Ascending aorta (tissue), 2 donors: Measurements from ENCODE around the gene EDC3. TPM values are rescaled to one million over a fixed set of nuclear protein-coding genes. Genes with fewer than 3 reads are reported as not detected.

ENCODE experiments used
- DNase-seq, 2 donors: peaks; one replicate each; pipeline ENCODE4 v3.0.0-alpha.2; 2019; ENCODE audit warnings: low spot score in 2 of 2
- H3K27ac ChIP-seq, 2 donors: fragments of 200-600 bp; sonication (generic); one replicate each; pipeline ENCODE4 v1.5.1; 2016 to 2017; ENCODE audit warnings: mild to moderate bottlenecking in 1 of 2
- H3K27me3 ChIP-seq: fragments of 200-600 bp; sonication (generic); one replicate; pipeline ENCODE4 v1.5.1; 2017
- H3K36me3 ChIP-seq, 2 donors: fragments of 200-600 bp; sonication (generic); one replicate each; pipeline ENCODE4 v1.5.1; 2016
- H3K4me1 ChIP-seq, 2 donors: fragments of 200-600 bp; sonication (generic); one replicate each; pipeline ENCODE4 v1.5.1; 2016 to 2017; ENCODE audit warnings: mild to moderate bottlenecking in 1 of 2
- H3K4me3 ChIP-seq, 2 donors: fragments of 200-600 bp; sonication (generic); one replicate each; pipeline ENCODE4 v1.5.1; 2016 to 2017; ENCODE audit warnings: mild to moderate bottlenecking in 1 of 2
- H3K9me3 ChIP-seq, 2 donors: fragments of 200-600 bp; sonication (generic); one replicate each; pipeline ENCODE4 v1.5.1; 2016
- intact Hi-C: fragments of 100-400 bp; cut with DNase I; formaldehyde crosslinking; loops from one replicate; pipeline ENCODE4 v1.15.1; 2023
- total RNA-seq: library from RNA; depleted of rRNA; stranded (reverse); fragments of >200 nt; gene quantifications from one replicate; pipeline ENCODE4 v1.1.0, GENCODE V29; 2016
- TF ChIP-seq, protein P1 (sequence below), 3 experiments: fragments of 200-600 bp in 2 of 3; fragments of 450-650 bp in 1 of 3; sonication (generic) in 2 of 3; IDR thresholded peaks; one replicate each; pipeline ENCODE4 v1.5.1; 2016 to 2019; ENCODE audit warnings: antibody characterized with exemption in 3 of 3, mild to moderate bottlenecking in 1 of 3, moderate library complexity in 1 of 3

Gene EDC3
- total RNA-seq, 1 donor from 2014 or later, result 8.8 TPM

DNA sequence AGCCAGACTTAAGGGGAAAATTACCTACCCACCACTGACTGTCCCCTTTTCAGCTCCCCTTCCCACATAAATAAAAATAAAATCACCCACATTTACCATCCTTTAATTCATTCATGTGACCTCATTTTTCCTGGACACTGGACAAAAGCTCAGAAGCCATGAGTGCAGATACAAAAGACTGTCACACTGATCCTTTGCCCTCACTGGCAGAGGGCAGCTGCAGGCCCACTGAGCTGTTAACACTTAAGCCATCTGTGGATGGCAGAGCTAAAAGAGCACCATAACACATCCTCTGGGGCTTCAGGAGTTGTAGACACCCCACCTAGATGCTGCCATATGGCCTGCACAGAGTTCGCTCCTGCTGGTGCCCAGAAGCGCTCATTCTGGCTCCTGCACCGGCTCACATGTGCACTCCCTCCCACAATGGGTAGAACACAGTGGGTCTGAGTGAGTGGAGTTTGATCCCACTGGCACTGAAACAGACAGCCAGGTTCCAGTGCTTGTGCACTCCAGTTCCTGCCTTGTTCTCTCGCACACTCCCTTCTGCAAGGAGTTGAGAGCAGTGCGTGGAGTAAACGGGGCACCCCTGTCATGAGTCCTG is 38.8 kb downstream of the EDC3 start:
- TF ChIP-seq, protein P1, sequence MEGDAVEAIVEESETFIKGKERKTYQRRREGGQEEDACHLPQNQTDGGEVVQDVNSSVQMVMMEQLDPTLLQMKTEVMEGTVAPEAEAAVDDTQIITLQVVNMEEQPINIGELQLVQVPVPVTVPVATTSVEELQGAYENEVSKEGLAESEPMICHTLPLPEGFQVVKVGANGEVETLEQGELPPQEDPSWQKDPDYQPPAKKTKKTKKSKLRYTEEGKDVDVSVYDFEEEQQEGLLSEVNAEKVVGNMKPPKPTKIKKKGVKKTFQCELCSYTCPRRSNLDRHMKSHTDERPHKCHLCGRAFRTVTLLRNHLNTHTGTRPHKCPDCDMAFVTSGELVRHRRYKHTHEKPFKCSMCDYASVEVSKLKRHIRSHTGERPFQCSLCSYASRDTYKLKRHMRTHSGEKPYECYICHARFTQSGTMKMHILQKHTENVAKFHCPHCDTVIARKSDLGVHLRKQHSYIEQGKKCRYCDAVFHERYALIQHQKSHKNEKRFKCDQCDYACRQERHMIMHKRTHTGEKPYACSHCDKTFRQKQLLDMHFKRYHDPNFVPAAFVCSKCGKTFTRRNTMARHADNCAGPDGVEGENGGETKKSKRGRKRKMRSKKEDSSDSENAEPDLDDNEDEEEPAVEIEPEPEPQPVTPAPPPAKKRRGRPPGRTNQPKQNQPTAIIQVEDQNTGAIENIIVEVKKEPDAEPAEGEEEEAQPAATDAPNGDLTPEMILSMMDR (IDR thresholded peaks at IDR 0.05), result no peak
- H3K36me3 ChIP-seq, result peaks cover 10 to 19% of the 10 kb centered on the region in 2 donors
- H3K4me3 ChIP-seq, result no peak overlapping the region
- DNase-seq, result no peak
- no peak overlapping the region for H3K27ac ChIP-seq
- H3K4me1 ChIP-seq, result no peaks in the 10 kb centered on the region
- intact Hi-C loops, result no loop called here
- no peaks in the 10 kb centered on the region for H3K27me3 ChIP-seq
- no peaks in the 10 kb centered on the region for H3K9me3 ChIP-seq

DNA sequence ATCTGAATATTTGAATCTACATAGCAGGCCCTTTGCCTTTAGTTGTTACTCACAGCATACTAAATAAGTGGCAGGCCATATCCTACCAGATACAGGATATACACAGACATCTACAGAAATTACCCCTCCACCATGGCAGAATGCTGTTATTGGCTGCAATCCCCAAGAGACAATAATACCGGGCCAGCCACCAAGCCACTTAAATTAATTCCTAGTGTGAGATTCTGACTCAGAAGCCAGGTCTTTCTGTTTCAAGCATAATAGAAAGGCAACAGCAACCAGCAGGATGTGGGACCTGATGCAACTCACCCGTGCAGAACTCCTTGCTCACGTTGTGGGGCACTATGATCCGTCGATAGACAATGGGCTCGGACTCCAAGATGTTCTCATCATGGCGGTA is 40.4 kb downstream of the EDC3 start:
- Histone ChIP-seq H3K27me3 (no peaks in the 10 kb centered on the region), H3K36me3 (peaks cover 10 to 19% of the 10 kb centered on the region in 2 donors), H3K27ac (no peak overlapping the region), H3K4me3 (no peak overlapping the region), H3K4me1 (no peaks in the 10 kb centered on the region), H3K9me3 (no peaks in the 10 kb centered on the region)
- TF ChIP-seq, protein P1 (IDR thresholded peaks at IDR 0.05), result no peak
- intact Hi-C loops, result no loop called here
- no peak for DNase-seq

DNA sequence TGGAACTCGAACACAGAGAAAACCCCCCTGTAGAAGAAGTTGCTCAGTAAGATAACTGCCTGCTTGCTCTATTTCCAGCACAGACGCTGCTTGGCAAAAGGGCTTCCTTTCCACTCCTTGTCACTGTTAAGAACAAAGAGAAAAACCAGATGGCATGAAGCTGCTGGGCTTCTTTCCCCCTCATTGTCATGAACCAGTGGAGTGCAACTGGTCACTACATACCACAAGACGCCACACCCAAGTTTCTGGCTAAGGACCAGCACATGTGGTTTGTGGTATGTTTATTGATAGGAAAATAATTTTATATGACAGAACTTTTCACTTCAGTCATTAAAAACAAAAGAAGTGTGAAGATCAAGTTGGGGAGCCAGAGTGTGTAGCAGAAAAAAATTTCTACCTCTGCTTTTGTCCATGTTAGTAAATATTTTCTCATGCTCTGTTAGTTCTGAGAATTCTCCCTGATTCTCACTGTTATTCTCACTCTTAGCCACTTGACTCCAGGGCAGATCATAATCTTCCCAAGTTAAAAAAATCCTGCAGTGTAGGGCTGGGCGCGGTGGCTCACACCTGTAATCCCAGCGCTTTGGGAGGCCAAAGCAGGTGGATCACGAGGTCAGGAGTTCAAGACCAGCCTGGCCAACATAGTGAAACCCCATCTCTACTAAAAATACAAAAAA is 42.3 kb downstream of the EDC3 start:
- DNase-seq, result no peak
- Histone ChIP-seq H3K9me3 (no peaks in the 10 kb centered on the region), H3K27me3 (no peaks in the 10 kb centered on the region), H3K27ac (no peak overlapping the region), H3K36me3 (peaks cover 7 to 19% of the 10 kb centered on the region in 2 donors), H3K4me3 (no peak overlapping the region), H3K4me1 (no peaks in the 10 kb centered on the region)
- TF ChIP-seq, protein P1 (IDR thresholded peaks at IDR 0.05), result no peak
- intact Hi-C loops, result no loop called here

DNA sequence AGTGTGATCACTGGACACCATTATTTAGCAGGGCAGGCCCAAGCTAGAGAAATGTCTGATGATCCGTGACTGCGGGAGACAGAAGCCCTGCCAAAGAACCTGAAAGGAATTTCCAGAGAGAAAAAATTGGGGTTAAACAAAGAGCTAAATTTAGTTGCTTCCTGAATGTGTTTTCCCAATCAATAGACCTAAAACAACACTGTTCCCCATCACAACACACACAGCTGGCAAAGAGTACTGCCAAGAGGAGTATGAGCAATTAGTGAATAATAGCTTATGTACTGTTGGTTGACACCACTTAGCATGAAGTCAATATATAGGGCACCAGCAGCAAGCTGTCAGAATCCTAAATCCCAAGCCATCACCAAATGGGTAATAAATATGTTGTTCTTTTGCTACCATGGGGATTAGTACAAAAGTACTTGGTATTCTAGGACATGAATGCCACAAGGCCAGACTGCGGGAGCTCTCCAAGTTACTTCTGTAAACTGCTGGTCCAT is 44.5 kb downstream of the EDC3 start:
- peaks cover 7 to 19% of the 10 kb centered on the region in 2 donors for H3K36me3 ChIP-seq
- H3K4me1 ChIP-seq, result no peaks in the 10 kb centered on the region
- TF ChIP-seq, protein P1 (IDR thresholded peaks at IDR 0.05), result no peak
- no peak overlapping the region for H3K4me3 ChIP-seq
- DNase-seq, result no peak
- intact Hi-C loops, result no loop called here
- H3K9me3 ChIP-seq, result no peaks in the 10 kb centered on the region
- no peak overlapping the region for H3K27ac ChIP-seq
- no peaks in the 10 kb centered on the region for H3K27me3 ChIP-seq

DNA sequence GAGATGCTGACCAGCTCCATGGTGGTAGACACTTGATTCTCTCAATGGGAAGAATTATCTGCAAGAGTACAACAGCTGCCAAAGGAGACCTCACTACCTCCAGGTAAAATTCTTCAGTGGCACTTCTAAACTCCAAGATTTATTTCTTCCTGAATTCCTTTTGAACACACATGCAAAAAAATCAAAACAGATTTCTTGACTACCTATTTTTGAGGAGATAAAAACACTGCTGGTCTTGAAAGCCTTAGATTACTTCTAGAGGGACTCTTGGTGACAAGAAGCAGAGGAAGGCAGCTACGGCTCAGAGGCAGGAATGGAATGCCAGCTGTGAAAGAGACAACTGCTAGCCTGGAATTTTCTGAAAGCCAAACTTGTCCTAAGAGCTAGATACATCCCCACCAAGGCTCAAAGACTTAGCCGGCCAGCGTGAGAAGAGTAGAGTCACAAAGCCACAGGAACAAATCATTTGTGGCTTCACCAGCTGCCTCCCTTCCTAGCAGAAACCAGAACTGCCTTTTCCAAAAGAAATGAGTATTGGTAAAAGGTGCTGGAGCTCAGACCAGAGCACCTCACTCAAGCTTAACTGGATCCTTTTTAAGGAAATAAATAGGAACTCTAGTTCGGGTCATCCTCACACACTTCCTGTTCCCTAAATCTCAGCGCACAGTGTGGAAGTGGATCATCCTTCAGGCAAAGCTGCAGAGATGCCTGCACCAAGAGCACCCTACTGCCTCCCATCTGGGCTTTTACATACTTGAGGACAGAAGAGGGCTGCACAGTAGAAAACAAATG is 47.6 kb downstream of the EDC3 start:
- H3K4me3 ChIP-seq, result no peak overlapping the region
- TF ChIP-seq, protein P1 (IDR thresholded peaks at IDR 0.05), result no peak
- peaks cover 0 to 5% of the 10 kb centered on the region in 2 donors for H3K4me1 ChIP-seq
- no peak for DNase-seq
- no peak overlapping the region for H3K27ac ChIP-seq
- intact Hi-C loops, result no loop called here
- H3K36me3 ChIP-seq, result peaks cover 0 to 10% of the 10 kb centered on the region in 2 donors
- H3K9me3 ChIP-seq, result no peaks in the 10 kb centered on the region
- H3K27me3 ChIP-seq, result no peaks in the 10 kb centered on the region
